NCI-H2196 (cell line): ENCODE data around the gene FLRT2.

Experiments
- DNase-seq: peaks from one replicate; lab custom pipeline; 2025; ENCODE audit not compliant: unreplicated experiment; lab: John Stamatoyannopoulos, UW

The FLRT2 gene

DNA sequence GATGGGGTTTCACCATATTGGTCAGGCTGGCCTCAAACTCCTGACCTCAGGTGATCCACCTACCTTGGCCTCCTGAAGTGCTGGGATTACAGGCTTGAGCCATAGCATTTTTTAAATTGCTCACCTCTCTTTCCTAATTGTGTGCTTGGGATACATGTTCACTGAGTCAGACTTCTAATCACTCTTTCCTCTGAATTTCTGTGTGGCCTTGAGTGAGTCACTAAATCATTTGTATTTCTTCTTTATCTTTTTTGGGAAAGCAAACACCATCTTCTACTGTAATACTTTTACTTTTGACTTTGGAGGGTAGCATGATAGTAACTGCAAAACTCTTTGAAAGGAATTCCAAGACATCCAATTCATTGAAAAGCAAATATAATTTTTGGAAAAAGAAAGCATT, 60.8 kb downstream of the FLRT2 start:
- no peak for DNase-seq

DNA sequence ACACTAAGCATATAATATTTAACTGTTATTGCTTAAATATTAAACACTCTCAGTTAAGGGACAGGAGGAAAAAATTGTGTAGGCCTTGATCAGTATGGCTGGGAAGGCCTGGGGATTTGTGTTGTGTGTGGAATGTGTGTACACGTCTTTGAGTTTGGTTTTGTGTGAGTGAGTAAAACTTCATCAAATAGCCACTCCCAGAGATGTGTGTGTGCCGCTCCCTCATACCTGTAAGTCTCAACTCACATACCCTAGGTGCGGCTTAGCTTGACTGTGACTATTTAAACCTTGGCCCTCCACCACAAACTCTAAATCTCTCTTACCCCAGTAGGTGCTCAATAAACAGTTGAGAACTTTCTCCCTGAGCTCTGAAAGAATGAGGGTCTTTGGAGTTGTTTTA, 64.3 kb downstream of the FLRT2 start:
- DNase-seq = no peak

DNA sequence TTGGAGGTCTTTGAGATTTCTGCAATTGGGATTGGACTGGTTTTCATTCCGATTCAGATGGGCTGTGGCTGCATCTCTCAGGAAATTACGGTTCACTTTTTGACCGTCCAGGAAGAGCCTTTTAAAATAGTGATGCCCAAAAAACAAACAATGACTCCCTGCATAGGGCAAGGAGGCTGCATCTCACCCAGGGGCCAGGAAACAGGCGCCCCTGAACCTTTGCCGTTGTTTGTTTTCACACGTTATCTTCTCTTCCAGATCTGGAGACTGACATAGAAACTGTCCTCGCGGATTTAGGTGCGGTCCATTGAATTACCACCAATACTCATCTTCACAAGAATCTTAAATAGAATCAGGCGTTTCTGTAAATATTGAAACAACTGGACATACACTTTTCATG, 66.0 kb downstream of the FLRT2 start:
- no peak for DNase-seq

DNA sequence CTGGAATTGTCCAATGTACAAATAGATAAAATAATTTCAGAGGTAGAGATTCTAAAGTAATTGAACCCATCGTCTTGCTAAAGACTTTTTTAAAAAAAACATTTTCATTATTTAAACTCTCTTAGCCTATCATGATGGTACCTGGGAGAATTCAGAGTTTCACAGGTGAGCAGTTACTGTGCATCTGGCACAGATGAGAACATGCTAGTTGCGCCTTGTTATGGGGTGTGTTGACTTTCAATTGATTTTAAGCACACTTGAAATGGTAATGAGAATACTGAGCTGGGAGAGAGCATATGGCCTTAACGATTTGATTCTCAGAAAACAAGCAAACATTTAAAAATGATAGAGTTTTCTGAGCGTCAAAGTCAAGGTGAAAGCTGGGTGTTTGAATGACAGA, 66.6 kb downstream of the FLRT2 start:
- no peak for DNase-seq

DNA sequence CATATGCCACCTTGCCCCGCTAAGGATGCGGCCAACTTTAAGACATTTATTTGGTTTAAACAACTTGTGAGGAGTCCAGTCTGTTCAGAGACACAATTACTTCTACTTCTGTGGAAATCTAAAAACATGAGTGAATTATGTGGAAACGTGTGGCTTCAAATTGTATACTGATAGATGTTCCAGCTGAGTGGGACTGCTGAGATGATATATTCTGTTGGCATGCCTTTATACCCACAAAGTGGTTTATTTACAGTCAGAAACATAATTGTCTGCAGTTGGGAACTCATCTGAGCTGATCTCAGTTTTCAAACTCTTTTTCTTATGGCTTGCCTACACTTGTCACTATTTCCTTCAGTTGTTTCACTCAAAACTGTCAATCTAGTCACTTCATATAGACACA, 67.8 kb downstream of the FLRT2 start:
- DNase-seq = no peak

DNA sequence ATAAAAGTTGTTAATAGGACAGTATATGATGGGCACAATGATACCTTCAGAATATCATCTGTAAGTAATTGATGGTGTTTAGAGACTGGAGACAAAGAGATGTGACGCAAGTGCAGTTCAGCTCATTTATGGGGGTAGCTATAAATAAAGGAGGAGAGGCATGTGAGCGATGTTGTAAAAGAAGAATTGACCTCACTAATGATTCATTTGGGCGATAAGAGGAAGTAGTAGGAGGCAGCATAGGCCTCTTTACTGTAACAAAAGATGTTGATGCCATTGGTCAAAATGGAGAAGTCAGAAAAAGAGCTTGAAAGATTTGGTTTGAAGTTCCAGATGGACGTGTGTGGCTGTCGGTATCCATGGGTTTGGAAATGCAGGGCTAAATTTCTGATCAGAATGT, 70.0 kb downstream of the FLRT2 start:
- no peak for DNase-seq

DNA sequence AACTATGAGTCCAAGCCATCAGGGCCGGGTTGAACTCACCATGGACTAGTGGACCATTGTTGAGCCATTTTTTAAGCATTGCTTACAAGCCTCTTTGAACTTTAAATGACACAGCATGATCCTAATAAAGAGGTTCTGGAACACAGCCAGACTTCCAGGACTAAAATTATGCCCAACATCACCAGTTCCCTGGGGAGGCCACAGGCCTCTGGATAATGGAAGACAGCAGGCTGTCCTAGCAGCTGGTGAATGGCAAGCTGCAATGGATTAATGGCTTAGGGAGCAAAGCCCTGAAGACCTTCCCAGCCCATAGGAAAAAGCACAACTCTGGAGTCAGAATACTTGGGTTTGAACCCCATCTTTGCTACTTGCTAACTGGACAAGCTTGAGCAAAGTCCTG, 71.3 kb downstream of the FLRT2 start:
- no peak for DNase-seq

DNA sequence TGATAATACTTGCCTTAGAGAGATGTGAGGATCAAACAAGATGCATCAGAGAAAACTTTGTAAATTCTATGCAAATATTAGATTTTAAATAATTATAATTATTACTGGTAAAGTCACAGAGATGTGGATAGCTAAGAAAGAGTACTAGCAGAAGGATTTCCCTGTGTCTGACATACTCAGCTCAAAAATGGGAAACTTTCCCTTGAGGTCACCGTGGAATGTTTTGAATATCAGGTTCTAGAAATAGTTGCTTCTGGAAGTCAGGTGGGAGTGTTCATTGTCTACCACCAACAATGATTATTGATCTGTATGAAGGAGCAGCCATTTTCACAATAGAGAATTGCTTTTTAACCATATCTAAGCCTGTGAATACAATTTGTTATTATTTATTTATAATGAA, 71.7 kb downstream of the FLRT2 start:
- no peak for DNase-seq

DNA sequence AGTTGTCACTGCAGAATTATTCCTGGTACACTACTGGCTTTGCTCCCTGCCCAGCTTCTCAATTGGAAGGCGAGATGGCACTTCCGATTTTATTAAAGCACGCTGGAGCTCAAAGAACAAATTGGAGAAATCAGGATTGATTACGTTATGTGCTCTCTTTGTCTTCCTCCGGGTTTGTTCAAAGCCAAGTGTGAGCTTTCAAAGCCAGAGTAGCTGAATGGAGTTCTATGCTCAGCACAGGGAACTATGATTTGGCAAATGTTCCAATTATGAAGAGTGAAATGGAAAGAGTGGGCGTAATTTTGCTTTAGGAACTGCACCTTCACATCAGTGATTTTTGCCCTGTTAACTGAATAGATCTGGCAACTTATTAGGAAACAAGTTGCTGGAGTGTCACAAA, 72.4 kb downstream of the FLRT2 start:
- no peak for DNase-seq

DNA sequence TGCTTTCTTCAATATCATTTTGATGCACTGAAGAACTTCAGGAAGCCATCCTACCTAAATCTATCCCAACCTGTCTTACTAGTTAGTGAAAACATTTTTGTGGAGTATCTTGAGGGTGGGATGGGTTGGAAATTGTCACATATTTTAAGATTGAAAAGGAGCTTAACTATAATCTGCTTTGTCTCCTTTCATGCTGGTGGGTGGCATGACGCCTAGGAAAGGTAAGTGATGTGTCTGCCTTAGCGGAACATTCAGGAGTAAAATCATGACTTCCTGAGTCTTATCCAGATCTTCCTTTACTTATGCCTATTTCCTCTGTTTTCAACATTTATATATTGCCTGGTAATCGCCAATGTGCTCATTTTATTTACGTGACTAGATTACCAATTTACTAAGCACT, 74.1 kb downstream of the FLRT2 start:
- no peak for DNase-seq

DNA sequence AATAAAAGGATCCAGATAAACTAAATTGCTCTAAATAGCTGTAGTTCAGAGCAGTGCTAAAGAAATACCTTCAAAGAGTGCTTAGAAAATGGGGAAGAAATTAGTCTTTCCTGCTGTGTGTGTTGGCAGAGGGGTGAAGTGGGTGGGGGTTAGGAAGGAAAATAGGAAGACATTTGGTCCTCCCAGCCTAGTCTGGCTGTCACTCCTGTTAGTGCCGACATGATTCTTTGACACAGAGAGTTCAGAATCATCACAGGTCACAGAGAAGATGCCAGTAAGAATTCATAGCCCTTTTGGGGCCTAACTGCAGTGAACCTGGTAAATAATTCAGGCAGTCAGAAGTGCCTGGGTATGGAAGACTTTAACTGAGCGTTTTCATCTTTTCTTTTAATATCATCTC, 74.8 kb downstream of the FLRT2 start:
- DNase-seq = no peak

DNA sequence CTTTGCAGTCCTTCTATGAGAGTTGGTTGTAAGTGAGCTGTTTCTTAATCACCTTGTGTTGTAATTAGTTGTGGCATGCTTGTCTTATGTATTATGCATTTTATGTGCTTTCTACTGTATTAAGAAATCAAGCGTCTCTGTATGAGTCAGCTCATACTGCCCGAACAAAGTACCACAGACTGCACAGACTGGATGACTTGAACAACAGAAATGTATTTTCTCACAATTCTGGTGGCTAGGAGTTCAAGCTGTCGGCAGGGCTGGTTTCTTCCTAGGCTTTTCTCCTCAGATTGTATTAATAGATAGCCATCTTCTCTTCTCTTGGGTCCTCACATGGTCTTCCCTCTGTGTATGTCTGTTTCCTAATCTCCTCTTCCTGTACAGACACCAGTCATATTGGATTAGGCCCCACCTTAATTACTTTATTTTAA, 77.7 kb downstream of the FLRT2 start:
- DNase-seq = no peak

DNA sequence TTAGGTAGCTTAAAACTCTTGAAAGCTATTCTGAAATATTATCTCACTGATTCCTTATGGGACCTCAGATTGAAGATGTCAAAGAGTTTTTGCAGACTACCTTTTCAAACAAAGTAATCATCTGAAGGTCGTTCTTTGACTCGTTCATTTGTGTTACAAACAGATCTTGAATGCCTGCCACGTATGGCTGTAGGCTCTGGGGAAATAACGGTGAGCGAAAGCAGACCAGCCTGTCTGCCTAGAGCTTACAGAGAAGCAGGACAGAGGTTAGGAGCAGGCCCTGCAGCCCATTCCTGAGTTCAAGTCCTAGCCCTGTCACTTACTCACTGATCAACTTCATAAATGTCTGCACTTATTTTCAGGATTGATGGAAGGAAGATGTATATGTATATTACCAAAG, 83.6 kb downstream of the FLRT2 start:
- DNase-seq = no peak

DNA sequence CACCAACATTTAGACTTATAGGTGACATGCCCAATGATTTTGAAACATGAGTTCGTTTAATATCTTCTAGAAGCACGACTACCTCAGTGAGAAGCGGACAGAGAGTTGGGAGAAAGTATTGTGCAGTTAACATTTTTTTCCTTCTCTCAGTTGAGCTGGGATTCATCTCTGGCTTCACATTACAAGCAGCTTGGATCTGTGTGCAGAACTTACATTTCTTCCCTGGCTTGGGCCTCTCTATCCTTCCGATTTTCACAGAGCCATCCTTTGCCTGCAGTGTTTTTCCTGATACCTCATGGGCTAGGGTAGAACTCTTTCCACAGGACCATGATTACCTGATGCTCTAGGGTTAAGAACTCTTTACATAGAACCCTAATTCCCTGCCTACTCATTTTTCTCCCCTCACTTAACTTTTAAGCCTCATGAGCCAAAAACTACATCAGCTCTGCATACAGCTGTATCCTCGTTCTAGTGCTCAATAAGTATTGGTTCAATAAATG, 86.5 kb downstream of the FLRT2 start:
- DNase-seq = no peak

DNA sequence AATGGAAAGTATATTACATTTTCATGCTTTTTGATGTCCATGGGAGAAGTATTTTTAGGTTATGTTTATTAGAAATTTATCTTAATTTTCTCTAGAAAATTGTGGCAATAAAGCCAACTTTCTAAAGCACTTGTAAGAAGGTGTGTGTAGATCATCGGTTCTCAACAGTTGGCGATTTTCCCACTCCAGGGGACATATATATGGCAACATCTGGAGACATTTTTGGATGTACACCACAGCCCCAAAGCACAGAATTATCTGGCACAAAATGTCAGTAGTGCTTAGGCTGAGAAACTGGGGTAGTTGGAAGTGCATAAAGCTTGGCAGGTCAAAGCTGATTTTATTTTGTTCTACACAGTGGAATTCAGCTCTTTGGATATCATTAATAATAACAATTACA, 86.9 kb downstream of the FLRT2 start:
- DNase-seq = no peak

DNA sequence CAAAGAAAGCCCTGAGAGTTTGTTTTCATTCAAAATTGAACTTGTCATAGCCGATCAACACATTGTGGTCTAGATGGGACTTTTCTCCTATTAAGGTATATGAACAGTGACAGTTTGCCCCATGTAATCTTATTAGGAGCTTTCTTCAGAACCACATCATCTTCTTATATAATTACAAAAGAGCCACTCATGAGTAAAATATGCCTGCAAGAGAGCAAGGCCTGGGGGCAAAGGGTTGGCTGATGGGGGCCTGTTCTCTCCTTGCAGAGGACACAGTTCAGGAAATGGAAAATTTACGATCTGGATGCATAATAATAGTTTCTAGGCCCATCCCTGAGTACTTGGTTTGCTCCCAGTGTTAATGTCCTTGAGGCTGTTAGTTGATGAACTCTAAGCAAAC, 87.8 kb downstream of the FLRT2 start:
- no peak for DNase-seq

DNA sequence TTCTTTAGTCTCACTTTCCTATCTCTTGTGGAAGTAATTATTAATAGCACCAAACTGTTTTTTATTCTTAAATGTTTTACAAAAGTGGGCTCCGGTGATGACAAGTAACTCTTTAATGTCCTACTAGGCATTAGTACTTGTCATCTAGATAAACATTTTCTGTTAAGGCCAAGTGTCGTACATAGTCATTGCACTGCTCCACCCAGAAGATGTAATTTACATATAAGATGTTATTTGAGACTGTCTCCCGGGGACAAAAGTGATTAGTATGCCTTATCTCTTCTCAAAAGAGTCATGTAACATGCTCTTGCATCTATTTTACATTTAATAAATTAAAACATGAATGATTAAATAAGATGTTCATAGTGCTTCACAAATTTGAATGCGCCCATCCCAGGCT, 88.4 kb downstream of the FLRT2 start:
- no peak for DNase-seq

DNA sequence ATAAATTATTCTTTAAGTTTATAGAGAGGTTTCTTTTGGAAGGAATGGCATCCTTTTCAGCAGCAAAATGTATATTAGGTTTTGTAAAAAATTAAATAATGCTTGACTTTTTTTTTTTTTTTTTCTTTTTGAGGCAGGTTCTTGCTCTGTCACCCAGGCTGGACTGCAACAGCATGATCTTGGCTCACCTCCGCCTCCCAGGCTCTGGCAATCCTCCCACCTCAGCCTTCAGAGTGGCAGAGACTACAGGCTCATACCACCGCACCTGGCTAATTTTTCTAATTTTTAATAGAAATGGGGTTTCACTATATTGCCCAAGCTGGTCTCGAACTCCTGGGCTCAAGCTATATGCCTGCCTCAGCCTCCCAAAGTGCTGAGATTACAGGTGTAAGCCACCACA, 89.0 kb downstream of the FLRT2 start:
- no peak for DNase-seq

DNA sequence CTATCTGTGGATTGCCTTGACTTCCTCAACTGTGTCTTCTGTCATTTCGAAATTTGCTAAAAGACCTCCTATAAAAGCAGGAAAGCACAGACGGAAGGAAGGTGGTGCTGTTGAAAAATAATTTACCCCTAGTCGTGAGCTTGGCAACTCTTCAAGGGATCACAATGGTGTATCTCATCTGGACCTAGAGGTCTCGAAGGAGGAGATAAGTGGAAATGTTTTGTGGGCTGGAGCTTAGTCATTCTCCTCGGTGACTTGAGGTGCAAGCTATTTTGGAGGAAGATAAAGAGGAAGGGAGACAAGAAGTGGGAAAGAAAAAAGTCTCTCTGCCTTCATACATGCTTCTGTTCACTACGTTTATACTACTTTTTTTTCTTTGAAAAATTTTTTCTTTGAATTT, 89.9 kb downstream of the FLRT2 start:
- no peak for DNase-seq

DNA sequence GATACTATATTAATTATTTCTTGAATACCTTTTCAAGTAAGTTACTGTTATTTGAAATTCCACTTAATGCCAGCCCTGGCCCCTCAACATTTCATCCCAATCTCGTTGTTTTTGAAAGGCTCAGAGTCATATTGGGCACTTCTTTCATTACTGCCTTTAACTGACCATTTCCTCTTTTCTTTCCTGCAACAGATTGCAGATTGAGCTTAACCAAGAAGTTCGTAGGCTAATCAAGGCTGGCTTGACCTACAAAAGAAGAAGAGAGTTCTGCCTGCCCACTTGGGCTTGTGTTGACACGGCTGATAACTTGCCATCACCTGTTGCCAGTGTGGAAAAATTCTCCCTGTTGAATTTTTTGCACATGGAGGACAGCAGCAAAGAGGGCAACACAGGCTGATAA, 91.0 kb downstream of the FLRT2 start:
- DNase-seq = no peak

DNA sequence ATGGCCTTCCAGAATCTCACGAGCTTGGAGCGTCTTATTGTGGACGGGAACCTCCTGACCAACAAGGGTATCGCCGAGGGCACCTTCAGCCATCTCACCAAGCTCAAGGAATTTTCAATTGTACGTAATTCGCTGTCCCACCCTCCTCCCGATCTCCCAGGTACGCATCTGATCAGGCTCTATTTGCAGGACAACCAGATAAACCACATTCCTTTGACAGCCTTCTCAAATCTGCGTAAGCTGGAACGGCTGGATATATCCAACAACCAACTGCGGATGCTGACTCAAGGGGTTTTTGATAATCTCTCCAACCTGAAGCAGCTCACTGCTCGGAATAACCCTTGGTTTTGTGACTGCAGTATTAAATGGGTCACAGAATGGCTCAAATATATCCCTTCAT, 92.2 kb downstream of the FLRT2 start:
- no peak for DNase-seq

DNA sequence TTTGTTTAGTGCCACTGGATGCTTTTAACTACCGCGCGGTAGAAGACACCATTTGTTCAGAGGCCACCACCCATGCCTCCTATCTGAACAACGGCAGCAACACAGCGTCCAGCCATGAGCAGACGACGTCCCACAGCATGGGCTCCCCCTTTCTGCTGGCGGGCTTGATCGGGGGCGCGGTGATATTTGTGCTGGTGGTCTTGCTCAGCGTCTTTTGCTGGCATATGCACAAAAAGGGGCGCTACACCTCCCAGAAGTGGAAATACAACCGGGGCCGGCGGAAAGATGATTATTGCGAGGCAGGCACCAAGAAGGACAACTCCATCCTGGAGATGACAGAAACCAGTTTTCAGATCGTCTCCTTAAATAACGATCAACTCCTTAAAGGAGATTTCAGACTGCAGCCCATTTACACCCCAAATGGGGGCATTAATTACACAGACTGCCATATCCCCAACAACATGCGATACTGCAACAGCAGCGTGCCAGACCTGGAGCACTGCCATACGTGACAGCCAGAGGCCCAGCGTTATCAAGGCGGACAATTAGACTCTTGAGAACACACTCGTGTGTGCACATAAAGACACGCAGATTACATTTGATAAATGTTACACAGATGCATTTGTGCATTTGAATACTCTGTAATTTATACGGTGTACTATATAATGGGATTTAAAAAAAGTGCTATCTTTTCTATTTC, 93.2 kb downstream of the FLRT2 start:
- DNase-seq = no peak

DNA sequence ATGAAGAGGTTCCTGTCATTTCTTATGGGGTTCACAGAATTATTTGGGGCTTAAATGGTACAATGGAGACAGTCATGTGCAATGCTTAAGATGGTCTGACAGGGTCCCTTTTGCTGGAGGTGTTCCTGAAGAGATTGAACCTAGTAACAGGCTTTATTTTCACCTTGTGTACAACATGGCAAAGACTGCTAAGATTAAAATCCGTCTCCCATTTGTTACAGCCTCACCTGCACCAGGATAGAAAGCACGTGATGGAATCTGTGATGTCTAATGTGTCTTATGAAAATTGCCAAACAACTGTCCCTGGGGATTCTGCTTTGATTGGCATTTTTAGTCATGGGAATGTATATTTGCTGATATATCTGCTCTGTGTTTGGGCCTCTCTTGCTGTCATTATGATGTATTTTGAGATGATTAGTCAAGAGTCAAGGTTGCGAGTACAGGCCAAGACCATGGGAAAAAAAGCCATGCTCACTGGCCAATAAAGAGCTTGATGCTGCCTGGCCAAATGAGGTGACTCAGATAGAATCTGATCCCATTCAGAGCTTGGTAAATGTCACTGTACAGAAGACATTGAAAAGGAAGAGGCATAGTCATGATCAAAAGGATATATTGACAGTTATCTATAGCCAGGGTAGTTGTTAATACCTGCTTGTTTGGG, 96.1 kb downstream of the FLRT2 start:
- DNase-seq = no peak
